Tibial nerve (tissue), 4 donors: ENCODE data around the gene CPNE6. TPM values are rescaled to one million over a fixed set of nuclear protein-coding genes. Genes with fewer than 3 reads are reported as not detected.

ENCODE experiments used
- DNase-seq, 2 donors: peaks; one replicate each; pipeline ENCODE4 v3.0.0-alpha.2; 2019; ENCODE audit warnings: low spot score in 2 of 2
- H3K27ac ChIP-seq, 4 donors: fragments of 200-600 bp; sonication (generic) in 3 of 4; one replicate each; pipeline ENCODE4 v1.5.1; 2017 to 2019; ENCODE audit warnings: mild to moderate bottlenecking in 1 of 4
- H3K27me3 ChIP-seq, 2 donors: fragments of 200-600 bp; sonication (generic) in 1 of 2; one replicate each; pipeline versions ENCODE4 v1.5.1 to v1.6.0; 2017 to 2019
- H3K36me3 ChIP-seq, 3 donors: fragments of 200-600 bp; sonication (generic); one replicate each; pipeline ENCODE4 v1.5.1; 2018 to 2019
- H3K4me1 ChIP-seq, 4 donors: fragments of 200-600 bp; sonication (generic) in 3 of 4; one replicate each; pipeline ENCODE4 v1.5.1; 2017 to 2019
- H3K4me3 ChIP-seq, 4 donors: fragments of 200-600 bp; sonication (generic) in 3 of 4; one replicate each; pipeline ENCODE4 v1.5.1; 2017 to 2019; ENCODE audit warnings: mild to moderate bottlenecking in 1 of 4, moderate library complexity in 1 of 4
- H3K9me3 ChIP-seq, 4 donors: fragments of 200-600 bp; sonication (generic) in 3 of 4; one replicate each; pipeline ENCODE4 v1.5.1; 2017 to 2019
- CTCF ChIP-seq, 5 experiments: fragments of 200-600 bp in 3 of 5; fragments of 450-650 bp in 2 of 5; sonication (generic) in 3 of 5; IDR thresholded peaks; one replicate each; pipeline ENCODE4 v1.5.1; 2016 to 2019; ENCODE audit warnings: antibody characterized with exemption in 5 of 5, mild to moderate bottlenecking in 3 of 5, moderate library complexity in 2 of 5
- EP300 ChIP-seq, 2 donors: sonication (generic); formaldehyde crosslinking; IDR thresholded peaks; one replicate each; pipeline ENCODE4 v1.6.1; 2017; ENCODE audit warnings: antibody characterized with exemption in 2 of 2, mild to moderate bottlenecking in 1 of 2
- POLR2A ChIP-seq, 2 donors: fragments of 450-650 bp; IDR thresholded peaks; one replicate each; pipeline ENCODE4 v1.6.1; 2017; ENCODE audit warnings: antibody characterized with exemption in 2 of 2, mild to moderate bottlenecking in 2 of 2, moderate library complexity in 2 of 2
- WGBS, 2 donors: methylation state at CpG; one replicate each; pipeline ENCODE4 v1.1.5; 2018; 5-methylcytosine and 5-hydroxymethylcytosine counted together
- total RNA-seq, 4 donors: library from RNA; depleted of rRNA; stranded (reverse); fragments of >200 nt; gene quantifications; one replicate each; pipeline ENCODE4 v1.1.0, GENCODE V29; 2016

CPNE6 gene
- total RNA-seq, 4 donors from 2014 or later = not detected

DNA sequence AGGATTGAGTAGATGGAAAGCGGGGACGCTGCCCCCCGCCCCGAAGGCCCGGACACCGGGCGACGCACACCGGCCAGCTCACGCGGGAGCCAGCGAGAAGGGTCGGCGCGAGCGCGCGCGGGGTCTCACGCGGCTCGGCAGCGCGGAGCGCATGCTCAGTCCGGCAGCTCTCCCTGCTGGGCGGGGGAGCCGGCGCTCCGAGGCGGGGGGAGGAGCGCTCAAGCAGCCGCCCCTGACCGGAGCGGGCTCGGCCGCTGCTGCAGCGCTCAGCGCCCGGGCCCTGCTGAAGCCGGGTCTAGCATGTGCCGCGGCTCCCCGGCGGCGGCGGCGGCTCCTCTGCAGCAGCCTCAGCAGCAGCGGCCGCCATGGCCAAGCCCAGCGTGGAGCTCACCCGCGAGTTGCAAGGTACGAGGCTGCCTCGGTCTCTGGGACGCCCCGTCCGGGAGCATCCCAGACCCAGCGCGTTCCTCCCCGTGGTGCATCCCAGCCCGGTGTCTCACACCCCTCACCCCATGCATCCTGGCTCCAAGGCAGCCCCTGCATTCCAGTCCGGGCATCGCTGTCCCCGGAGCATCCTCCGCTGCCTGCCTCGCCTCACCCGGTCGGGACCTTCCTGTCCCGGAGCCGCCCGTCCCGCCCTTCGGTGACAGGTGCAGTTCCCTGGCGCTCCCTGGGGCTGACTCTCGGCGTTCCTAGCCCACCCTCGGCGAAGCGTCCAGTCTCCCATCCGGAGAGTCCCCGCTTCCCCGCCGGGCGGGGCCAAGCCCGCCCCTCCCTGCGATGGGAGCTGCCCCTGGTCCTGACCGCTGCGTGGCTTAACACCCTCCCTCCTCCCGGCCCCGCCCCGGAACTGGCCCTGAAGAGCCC lies 19.3 kb upstream of the CPNE6 start, which contains the start of gene CARMIL3:
CARMIL3 (plus strand) TSS at position 221 of the 867 bp plus-strand sequence; CDS start at position 366, 145 bp downstream.
- 1% methylated on average over 47 to 89 of the region's 92 CpGs for WGBS, 2 donors
- H3K27ac ChIP-seq = peak within 1 kb of the TSS in 3 of 4 donors; percentile 51 to 71 (median 63)
- H3K36me3 ChIP-seq = no peaks in the 10 kb centered on the region
- no peaks in the 10 kb centered on the region for H3K9me3 ChIP-seq
- peaks cover 0 to 15% (median 12%) of the 10 kb centered on the region in 4 donors for H3K4me1 ChIP-seq
- no peaks in the 10 kb centered on the region for H3K27me3 ChIP-seq
- TF ChIP-seq CTCF (IDR thresholded peaks at IDR 0.05) = peak in 1 of 5 experiments; percentile 13
- no peak for TF ChIP-seq EP300 (IDR thresholded peaks at IDR 0.05)
- H3K4me3 ChIP-seq = peak within 1 kb of the TSS; percentile 43 to 75 (median 67)
- DNase-seq = no peak

GRCh38 chr14:24052656-24053547 lies 18.5 kb upstream of the CPNE6 start:
- peaks cover 0 to 16% (median 12%) of the 10 kb centered on the region in 4 donors for H3K4me1 ChIP-seq
- H3K36me3 ChIP-seq = no peaks in the 10 kb centered on the region
- H3K27me3 ChIP-seq = no peaks in the 10 kb centered on the region
- TF ChIP-seq CTCF (IDR thresholded peaks at IDR 0.05) = no peak
- TF ChIP-seq POLR2A (IDR thresholded peaks at IDR 0.05) = no peak
- TF ChIP-seq EP300 (IDR thresholded peaks at IDR 0.05) = no peak
- no peaks in the 10 kb centered on the region for H3K9me3 ChIP-seq
- WGBS, 2 donors = 49 to 59% methylated on average over 17 to 20 of the region's 20 CpGs
- H3K4me3 ChIP-seq = peak overlapping the region; percentile 43 to 75 (median 67)
- DNase-seq = no peak
- H3K27ac ChIP-seq = no peak overlapping the region

- Histone ChIP-seq H3K4me3 (no peak overlapping the region), H3K36me3 (no peaks in the 10 kb centered on the region), H3K4me1 (peaks cover 0 to 19% (median 12%) of the 10 kb centered on the region in 4 donors), H3K27me3 (no peaks in the 10 kb centered on the region), H3K9me3 (no peaks in the 10 kb centered on the region), H3K27ac (no peak overlapping the region)
- no peak for DNase-seq
- WGBS, 2 donors = 71 to 72% methylated on average over 8 to 10 of the region's 10 CpGs
- no peak for TF ChIP-seq POLR2A (IDR thresholded peaks at IDR 0.05)
- no peak for TF ChIP-seq CTCF (IDR thresholded peaks at IDR 0.05)
- TF ChIP-seq EP300 (IDR thresholded peaks at IDR 0.05) = no peak
These were observed 17.6 kb upstream of the CPNE6 start for GRCh38 chr14:24053548-24054323.

- 84 to 95% methylated on average over 4 to 6 of the region's 6 CpGs for WGBS, 2 donors
- TF ChIP-seq CTCF (IDR thresholded peaks at IDR 0.05) (no peak), EP300 (IDR thresholded peaks at IDR 0.05) (no peak), POLR2A (IDR thresholded peaks at IDR 0.05) (no peak)
These were observed 17.1 kb upstream of the CPNE6 start for GRCh38 chr14:24054324-24054641.

More at GRCh38 chr14:24054324-24054641, 17.1 kb upstream of the CPNE6 start:
- H3K9me3 ChIP-seq = no peaks in the 10 kb centered on the region
- no peaks in the 10 kb centered on the region for H3K27me3 ChIP-seq
- no peak for DNase-seq
- no peak overlapping the region for H3K27ac ChIP-seq
- H3K4me1 ChIP-seq = peaks cover 0 to 19% (median 12%) of the 10 kb centered on the region in 4 donors
- no peak overlapping the region for H3K4me3 ChIP-seq
- no peaks in the 10 kb centered on the region for H3K36me3 ChIP-seq
